Measurements from ENCODE around the gene MAJIN.

Gene MAJIN

DNA sequence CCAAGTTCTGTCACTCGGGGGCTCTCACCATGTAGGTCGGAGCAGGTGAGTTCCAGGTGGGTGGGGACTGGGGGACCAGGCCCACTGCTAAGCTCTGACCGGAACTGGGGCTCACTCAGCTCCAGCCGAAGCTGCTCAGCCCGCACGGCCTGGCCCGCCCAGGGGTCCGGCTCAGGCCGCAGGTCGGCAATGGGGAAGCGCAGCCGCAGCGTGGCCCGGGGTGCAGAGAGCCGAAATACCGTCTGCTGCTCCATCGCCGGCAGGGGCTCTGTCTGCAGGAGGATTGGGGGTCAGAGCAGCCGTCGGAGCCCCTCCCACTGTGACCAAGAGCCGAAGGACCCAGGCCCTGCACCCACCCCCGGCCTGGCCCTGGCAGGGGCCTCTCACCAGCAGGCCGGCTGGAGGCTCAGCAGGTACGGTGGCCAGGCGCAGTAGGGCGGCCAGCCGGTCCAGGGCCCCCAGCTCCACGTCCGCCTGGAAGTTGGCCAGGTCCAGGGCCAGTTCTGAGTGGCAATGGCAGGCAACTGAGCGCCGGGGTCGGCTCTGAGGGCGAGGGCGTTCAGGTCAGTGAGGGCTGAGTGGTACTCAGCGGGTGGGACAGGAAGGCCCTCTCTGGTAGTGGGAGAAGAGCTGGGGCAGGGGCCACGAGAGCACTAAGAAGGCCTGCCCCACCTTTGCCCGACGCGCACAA, 62.1 kb downstream of the MAJIN start:
- no peak for DNase-seq

DNA sequence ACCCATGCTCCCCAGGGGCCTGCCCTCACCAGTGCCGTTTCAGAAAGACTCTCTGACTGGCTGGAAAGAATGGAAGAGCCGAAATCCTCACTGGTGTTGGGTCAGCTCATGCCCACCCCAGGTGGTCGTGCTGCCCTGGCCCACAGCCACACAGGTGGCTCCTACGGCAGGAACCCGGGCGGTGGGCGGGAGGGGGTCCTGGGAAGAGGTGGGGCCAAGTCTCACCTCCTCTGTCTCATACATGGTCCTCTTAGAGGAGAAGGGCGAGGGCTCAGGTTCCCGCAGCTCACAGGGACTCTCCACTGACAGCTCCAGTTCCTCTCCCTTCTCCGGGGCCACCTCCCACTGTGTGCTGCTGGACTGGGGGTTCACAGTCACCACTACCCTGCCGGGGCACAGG, 63.1 kb downstream of the MAJIN start:
- DNase-seq: no peak

DNA sequence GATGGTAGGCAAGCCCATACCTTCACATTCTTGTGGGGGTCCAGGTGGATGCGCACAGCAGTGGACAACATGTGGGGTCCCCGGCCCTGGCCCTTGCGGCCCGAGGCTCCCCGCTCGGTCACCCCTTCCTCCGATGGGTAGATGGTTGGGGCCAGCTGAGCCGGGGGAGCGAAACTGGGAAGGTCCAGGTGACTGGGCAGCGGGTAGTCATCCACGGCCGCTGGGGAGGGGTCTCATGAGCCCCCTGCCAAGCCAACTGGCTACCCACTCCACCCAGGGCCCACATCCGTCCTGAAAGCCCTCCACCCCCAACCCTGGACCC, 65.6 kb downstream of the MAJIN start:
- DNase-seq: no peak

DNA sequence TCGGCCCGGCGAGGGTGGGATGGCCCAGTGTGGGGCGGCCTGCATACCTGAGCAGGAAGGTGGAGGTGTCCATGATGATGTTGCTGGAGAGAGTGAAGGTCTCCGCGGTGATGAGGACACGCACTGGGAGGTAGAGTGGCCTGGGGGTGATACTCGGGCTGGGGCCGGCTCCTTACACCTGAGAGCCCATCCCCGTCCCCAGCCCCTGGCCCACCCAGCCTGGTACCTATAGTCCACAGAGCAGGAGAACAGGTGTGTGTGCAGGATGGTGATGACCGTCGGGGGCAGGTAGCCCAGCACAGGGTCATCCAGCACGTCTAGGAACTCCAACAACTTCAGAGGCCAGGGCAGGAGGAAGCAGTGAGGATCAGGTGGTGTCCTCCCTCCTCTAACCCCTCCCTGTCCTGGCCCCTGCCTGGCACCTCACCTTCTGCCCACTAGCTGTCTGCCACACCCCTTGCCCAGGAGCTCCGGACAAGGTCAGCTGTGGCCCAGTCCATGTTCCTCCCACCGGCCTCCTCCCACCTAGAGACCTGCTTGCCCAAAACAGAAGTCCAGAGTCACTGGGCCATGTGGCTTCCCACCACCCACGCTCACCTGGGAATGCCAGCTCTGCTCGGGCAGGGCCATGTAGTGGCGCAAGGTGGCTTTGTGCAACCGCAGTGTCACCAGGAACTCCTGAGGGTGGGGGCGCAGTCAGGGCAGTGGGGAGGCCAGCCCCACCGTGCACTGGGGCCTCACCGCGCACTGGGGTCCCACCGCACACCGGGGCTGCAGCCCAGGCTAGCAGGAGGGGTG, 66.2 kb downstream of the MAJIN start:
- no peak for DNase-seq

DNA sequence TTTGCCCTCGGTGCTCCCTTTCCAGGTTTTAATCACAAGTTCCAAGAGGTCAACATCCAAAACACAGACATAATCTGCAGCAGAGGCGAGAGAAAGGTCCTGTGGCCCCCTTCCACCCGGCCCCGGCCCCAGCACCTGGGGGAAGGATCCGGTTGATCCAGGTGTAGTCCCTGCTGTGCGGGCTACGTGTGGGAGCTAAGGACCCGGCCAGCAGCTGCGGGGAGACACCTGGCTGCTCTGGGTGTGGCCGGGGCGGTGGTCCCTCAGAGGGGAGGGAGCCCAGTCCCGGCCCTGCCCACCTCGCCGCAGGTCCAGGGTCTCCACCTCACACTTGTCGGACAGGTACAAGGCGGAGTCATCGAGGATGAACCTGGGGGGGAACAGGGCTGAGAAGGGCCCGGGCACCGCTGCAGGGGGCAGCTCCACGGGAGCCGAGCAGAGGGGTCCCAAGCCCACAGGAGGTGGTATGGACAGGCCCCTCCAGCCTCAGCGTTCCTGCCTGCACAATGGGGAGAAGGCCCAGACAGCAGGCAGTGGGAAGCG, 68.5 kb downstream of the MAJIN start:
- no peak for DNase-seq

DNA sequence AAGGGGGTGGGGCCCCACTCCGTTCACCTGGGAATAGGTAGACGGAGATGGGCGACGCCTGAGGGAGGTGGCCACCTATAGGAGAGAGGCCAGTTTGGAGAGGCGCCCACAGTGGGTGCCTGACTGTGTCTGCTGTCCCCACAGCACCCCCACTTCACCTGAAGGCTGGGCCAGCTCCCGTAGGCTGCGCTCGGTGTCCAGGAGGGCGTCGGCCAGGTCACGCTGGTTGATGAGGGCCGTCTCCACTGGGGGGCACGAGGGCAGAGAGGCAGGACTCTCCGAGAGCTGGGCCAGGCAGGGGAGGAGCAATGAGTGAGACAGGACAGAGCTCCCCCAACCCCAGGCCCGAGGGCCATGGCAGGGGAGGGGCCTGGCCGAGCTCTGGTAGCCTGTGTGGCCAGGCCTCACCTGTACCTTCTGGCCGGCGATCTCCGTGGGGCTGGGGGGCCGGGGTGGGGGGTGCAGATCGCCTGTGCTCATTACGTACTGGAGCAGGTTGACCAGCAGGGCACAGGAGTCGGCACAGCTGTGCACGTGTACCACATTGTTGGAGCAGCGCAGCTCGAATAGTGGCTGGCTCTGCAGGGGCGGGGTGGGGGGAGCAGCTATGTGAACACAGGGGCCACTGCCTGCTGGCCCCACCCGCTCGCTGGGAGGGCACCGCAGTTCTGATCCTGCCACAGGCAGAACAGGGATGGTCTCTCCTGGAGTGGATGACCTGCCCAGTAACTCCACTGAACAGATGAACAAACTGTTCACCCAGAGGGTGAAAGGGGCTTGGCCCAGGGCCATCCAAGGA, 69.6 kb downstream of the MAJIN start:
- DNase-seq: no peak

DNA sequence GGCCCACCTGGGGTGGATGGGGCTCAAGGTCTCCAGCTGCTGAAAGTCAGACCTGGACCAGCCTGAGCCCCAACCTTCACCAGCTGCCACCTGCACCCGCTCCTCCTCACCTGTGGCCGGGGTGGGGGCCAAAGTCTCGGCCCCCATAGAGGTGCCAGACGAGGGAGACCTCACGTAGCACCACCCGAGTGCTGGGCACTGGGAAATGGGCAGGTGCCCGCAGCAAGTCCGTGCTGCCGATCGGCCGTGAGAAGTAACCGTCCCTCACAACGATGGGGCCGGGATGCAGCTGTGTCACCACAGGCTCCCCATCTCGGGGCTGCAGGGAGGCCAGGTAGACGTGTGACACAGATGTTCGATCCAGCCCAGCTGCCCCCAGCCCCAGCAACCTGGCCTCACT, 71.1 kb downstream of the MAJIN start:
- DNase-seq: no peak

DNA sequence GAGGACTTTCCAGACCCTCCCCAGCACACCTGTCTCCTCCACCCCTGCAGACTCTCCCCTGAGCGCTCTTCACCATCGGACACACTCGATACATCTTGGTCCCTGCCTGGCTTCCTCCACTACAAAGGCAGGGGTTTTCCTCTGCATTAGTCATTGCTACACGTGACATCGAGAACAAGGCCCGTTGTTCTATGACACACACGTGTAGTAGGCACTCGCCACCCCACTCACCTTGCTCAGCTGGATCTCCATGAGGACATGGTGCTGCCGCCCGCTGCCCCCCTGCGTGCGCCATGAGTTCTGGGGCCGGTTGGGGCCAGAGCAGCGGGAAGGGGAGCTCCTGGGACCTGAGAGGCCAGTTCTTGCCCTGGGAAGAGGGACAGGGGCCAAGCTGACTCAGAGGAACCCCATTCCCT, 71.6 kb downstream of the MAJIN start:
- peak; percentile 64 to 71 for DNase-seq

DNA sequence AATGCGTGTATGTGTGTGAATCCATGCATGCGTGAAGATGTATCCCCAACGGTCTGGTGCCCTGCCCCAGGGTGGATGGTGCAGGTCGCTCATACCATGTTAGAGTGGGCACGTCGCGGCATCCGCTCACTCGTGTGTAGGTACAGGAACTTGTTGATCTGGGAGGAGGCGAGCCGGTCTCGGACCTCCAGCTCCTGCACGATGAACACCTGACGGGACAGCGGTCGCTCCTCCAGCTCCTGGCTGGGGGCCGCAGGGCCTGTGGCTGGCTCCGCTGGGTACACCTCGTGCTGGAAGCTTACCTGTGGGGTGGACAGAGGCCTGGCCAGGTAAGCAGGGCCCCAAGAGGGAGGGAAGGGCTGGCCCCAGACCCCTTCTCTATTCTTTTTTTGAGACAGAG, 73.4 kb downstream of the MAJIN start:
- DNase-seq: no peak

DNA sequence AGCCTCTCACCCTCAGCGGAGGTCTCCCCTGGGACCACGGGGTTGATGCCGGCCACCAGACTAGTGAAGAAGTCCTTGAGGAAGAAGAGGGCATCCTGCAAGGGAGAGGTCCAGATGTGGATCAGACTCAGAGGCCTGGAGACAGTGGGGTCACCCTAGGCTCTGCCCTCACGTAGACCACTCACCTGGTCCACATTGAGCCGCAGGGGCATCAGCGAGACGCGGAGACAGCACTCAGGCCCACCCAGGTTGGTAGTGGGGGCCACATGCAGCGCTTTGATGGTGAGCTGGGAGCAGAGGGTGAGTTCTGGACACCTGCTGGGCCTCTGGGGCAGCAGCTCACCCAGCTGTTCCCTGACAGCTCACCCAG, 73.8 kb downstream of the MAJIN start:
- DNase-seq: no peak

DNA sequence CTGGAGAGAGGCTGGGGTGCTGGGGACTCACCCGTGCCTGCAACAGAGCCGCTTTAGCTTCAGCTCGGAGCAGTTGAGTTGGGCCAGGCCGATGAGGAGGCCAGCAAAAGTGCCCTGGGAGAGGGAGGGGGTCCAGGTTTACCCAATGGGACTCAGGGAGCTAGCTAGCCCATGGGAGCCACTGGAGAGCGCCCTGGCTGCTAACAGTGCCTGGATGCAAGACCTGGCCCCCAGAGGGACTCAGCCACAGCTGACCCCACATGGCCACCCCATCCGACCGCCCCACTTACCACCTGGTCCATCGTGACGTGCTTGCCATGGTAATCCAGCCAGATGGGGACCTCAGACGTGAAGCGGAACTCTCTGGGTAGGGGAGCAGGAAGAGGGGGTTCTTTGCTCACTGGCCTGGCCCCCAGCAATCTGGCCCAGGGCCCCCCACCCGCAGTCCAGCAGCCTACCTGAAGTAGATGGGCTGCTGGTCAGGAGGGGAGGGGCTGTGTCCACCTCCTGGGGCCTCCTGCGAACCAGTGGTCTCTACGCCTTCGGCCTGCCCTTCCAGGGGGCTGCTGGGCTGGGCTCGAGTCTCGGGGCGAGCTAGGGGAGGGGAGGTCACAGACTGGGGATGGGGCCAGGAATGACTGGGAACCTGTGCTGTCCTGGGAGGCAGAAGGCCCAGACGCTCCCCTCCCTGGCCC, 74.4 kb downstream of the MAJIN start:
- no peak for DNase-seq

DNA sequence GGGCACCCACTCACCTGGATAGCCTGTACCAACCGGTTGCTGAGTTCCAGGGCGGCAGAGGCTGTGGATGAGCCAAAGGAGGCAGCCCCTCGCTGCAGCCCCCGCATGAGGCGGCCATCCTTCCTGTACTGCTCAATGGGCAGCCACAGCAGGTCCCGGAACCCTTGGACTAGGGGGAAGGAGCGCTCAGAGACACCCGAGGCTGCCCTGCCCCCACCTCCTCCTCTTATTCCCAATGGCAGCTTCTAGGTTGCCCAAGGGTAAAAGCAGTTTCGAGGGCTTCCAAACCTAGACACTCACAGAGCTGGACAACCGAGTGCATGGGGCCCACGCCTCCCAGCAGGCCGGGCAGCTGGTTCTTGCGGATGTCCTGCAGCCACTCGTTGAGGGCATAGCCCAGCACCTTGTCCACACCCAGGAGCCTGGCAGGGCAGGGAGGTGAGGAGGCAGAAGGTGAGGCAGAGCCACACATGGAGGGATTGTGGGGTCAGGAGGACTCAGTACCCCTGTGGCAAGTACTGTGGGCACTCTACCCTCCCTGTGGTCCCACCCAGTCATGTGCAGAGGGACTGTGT, 75.4 kb downstream of the MAJIN start:
- no peak for DNase-seq

DNA sequence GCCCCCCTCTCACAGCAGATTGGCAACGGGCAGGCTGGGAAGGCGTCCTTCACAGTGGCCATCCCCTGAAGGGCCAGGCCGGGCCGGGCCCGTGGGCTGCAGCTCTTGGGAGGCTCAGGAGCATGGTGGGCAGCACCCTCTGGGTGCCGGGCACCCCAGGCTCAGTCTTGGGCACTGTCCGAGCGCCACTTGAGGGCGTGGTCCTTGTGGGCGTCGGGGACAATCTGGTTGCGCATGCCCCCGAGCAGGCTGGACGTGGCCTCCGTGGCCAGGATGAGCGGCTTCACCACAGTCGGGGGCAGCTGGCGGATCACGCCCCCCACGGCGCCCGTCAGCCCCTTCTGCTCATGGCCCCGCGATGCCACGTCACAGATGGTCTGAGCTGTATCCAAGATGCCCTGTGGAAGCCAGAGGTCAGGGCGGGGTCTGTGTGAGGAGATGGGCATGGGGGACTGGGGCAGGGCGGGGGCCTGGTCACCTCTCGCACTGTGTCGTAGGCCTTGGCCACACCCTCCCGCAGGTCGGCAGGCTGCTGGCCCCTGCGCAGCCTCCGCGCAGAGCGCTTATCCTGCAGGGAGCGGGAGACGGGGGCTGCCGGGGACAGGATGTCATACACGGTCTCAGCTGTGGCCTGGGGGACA, 77.0 kb downstream of the MAJIN start:
- DNase-seq: no peak

DNA sequence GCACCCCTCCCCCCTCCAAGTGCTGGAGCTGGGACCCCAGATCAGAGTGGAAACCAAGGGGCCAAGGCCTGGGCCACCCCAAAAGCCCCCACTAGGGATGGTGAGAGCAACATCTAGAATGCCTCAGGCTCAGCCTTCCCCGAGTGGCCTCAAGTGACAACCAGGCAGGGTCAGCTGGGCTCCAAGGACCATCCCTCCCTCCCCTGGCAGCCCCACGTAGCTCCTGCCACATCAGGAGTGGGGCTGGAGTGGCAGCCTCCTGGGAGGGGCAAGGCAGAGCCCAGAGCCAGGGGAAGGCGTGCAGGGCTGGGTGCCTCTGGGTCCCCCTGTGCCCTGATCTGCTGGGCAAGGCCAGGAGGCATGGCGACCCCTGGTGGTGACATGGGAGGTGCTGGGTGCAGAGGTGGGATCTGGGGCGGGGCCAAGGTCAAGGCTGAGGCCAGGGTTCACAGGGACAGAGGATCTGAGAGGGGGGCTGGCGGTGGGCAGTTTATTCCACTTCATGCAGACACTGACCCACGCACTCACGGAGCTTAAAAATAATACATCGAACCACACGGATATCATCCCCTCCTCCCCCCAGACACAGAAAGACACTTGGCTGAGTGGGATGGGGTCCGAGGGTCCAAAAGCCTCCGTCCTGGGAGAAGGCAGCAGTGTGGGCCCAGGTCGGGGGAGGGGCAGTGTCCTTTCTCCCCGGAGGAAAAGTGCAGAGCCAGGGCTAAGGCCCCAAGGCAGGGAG, 77.7 kb downstream of the MAJIN start:
- DNase-seq: peak; percentile 90 to 94

DNA sequence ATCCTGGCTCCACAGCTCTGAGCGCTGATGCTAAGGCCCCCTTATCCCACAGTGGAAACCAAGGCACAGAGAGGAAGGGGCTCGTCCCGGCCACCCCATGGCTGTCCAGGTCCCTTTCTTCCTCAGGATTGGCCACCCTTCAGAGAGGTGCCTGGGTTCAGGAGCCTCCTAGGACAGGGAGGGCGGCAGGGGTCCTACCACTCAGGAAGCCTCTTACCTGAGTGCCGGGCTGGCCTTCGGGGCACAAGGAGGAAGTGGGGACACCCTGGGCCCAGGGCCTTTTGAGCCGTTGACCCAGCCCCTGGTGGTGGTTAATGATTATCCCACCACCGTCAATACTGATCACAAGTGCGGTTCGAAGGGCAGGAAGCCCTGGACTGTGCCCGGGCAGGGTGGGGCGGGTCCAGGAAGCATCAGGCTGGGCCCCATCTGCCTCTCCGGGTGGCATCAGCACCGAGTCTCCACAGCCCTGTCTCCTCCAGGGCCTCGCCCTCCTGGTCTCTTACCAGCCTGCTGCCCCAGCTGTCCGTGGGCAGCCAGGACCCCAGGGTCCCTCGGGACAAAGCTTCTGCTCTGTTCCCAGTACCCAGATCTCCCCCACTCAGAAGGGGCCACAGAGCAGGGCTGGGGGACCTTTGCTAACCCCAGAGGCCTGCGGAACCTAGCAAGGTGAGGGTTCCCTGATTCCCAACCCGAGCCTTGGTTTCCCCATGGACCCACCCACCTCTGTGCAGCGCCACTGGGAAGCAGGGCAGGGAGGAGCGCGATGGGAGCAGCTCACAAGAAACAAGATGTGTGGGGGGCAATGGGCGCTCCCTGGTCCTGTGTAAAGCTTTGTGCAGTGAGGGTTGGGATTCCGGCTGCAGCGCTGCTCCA, 78.5 kb downstream of the MAJIN start:
- no peak for DNase-seq

DNA sequence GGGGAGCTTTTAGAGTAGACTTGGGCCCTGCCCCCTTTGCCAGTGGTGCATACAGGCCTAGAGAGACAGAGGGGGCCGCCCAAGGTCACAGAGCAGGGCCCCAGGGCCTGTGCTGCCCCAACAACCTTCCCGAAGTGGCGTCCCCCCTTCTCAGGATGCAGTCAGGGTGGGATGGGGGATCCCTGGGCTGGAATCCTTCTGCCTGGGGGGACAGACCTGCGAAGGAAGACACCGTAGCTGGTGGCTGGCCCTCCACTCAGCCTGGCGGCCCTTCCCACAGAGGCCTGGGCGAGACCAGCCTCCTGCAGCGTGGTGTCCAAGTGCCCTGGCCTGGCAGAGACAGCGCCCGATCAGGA, 79.1 kb downstream of the MAJIN start:
- DNase-seq: no peak

DNA sequence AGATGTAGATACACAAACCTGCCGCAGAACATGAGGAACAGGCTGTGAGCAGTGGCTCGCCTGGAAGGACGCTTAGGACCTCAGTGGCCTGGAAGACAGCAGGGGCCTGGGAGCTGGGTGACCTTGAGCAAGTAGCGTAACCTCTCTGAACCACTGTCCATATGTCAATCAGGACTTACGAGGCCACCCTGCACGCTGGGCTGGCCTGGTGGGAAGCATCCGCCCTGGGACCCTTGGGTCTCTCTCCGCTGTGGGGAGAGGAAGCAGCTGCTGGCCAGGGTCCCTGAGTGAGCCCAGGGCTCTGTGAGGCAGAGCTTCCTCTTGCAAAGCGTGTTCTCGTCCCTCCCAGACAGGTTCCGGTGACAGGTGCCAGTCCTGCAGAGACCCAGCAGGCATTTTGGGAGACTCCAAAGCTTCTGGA, 79.5 kb downstream of the MAJIN start:
- no peak for DNase-seq

DNA sequence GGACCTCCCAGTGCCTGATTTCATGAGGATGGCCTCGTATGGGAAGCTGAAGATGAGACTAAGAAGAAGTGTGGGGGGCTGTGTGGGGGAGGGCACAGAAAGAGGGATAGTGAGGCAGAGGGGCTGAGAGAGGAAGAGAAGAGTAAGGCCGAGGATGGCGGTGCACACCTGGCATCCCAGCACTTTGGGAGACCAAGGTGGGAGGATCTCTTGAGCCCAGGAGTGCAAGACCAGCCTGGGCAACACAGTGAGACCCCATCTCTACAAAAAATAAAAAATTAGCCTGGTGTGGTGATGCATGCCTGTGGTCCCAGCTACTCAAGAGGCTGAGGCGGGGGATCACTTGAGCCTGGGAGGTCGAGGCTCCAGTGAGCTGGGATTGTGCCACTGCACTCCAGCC, 80.0 kb downstream of the MAJIN start:
- DNase-seq: no peak

DNA sequence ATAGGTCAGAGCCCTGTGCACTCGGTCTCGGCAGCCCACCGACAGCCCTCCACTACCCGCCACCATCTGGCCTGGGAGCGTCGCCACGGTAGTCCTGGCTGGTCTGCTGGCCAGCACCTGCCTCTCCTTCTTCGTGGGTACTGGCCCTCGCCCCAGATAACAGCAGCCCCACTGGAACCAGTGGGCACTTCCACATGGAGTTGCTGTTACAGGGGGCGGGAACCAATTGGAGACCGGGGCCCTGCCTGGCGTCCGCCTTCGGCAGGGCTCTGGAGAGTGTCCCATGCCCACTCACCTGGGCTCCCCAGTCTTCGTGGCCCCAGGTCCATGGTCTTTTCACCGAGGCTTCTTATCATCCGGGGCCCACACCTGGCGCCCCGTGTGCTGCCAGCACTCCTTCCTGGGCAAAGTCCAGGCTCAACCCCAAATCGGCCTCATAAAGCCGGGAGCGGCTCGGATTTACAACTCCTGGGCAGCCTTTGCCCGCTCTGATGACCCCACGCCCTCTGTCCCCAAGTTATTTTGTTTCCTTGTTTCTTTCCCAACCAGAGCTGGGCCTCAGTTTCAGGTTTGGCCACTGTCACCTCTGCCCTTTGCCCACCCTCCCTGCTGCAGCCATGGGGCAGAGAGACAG, 80.6 kb downstream of the MAJIN start:
- no peak for DNase-seq

DNA sequence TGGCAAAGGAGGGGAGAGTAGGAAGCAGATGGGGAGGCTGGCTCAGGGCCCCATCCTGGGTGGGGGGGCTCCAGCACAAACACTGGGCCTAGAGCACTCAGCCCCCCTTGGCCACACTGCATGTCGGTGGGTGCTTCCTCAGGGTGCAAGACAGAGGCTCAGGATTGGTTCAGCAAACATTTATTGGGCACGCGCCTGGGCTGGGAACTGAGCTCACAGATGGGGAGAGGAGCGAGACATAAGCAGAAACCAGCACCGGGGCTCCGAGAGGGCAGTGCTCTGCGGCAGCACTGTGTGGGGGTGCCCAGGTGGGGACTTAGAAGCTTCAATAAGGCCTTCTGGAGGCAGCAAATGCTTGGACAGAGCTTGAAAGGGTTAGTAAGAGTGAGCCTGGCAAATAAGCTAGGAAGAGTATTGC, 81.4 kb downstream of the MAJIN start:
- DNase-seq: no peak

Measured in activated CD4-positive, alpha-beta T cell treated with anti-CD3 and anti-CD28 coated beads, Interleukin-2, amount 50 U/mL, for 4 hours (primary cell).